GM20431 (cell line): ENCODE results near the gene C1QTNF1.
"Not testable (repeated sequence)": the region's sequence is repeated elsewhere in the genome, so short reads cannot be mapped to it uniquely, and the experiment has no call there.

ENCODE experiments used
- in situ Hi-C: fragments of 300-500 bp; cut with MseI, MboI; formaldehyde crosslinking; loops from one replicate; pipeline ENCODE4 v1.15.0; 2020; ENCODE audit warnings: low sequenced_read_pairs; ENCODE audit not compliant: unreplicated experiment

The C1QTNF1 gene

DNA sequence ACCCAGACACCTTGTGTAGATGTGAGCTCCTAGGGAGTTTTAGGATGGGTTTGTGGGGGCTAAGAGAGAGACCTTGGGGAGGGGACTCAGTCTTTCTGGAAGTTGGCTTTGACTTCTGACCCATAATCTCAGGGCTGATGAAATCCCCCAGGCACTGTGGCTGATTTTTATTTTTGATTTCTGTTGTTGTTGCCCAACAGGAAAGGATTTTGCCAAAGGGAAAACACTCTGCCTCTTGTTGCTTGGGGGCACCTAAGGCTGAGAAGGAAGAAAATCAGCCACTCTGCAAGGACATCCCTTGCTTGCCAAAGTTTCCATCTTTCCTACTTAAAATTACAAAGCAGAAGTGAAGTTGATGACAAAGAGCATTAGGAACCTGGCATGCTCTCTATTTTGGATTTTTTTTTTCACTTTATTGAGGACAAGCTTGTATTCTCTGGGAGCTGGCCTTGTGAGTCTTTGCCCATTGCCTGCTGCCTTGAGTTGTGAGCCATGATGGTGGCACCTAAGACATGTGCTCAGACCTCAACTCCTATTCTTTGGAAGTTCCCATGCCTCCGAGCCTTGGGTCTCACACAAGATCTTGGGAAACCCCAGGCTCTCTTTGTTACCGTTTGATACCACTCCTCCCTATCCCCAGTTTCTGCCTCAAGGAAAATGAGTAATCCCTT, 3.2 kb upstream of the C1QTNF1 start:
- in situ Hi-C loops = no loop called here

DNA sequence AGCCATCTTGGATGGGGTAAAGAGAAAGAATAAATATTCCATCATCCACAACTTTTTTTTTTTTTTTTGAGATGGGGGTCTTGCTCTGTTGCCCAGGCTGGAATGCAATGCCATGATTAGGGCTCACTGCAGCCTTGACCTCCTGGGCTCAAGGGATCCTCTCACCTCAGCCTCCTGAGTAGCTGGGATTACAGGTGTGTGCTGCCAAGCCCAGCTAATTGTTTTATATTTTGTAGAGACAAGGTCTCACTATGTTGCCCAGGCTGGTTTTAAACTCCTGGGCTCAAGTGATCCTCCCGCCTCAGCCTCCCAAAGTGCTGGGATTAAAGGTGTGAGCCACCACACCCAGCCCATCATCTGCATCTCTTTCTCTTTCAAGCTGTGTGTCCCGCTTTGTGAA, 2.0 kb upstream of the C1QTNF1 start:
- in situ Hi-C loops = not testable (repeated sequence)

DNA sequence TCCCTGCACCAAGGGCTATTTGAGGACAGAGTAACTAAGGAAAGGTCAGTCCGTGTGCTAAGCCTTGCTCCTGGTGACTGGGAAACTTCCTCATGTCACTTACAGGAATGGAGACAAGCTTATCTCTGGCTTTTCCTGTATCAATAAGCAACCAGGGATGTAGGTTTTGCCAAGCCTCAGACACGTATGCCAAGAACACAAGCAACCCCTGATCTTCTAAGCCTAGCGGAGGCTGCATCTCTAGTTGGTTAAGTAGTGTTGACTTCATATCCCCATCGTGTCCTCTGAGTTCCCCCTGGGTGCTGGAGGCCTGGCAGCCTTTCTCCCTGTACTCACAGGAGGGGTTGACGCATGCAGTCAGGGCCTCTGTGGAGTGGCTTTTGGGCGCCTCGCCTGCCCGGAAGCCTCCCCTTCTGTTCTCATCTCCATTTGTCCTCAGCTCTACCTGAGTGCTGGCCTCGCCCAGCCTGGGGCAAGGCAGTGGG, 1.4 kb upstream of the C1QTNF1 start:
- in situ Hi-C loops = no loop called here

DNA sequence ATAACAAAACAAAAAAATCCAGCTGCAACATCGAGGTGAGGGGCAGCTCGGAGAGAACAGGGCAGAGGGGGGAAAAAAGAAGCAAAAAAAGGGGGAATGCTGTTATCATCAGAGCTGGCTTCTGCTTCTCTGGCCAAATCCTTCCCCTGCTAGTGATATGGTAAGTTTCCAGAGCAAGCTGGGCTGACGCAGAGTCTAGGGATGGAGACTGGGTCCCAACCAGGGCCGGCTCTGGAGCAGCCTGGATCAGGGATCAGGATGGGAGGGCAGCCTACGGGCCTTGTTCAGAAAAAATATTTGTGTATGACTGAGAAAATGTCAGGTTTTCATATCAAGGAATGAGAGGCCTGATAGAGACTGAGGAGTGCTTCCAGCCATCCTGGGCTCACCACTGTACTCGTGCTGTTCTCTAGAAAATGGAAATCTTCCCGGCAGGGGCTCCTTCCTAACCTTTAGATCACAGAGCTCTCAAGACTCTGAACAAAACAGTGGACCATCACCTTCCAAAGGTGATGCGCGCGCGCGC, 726 bp upstream of the C1QTNF1 start:
- in situ Hi-C loops = no loop called here

DNA sequence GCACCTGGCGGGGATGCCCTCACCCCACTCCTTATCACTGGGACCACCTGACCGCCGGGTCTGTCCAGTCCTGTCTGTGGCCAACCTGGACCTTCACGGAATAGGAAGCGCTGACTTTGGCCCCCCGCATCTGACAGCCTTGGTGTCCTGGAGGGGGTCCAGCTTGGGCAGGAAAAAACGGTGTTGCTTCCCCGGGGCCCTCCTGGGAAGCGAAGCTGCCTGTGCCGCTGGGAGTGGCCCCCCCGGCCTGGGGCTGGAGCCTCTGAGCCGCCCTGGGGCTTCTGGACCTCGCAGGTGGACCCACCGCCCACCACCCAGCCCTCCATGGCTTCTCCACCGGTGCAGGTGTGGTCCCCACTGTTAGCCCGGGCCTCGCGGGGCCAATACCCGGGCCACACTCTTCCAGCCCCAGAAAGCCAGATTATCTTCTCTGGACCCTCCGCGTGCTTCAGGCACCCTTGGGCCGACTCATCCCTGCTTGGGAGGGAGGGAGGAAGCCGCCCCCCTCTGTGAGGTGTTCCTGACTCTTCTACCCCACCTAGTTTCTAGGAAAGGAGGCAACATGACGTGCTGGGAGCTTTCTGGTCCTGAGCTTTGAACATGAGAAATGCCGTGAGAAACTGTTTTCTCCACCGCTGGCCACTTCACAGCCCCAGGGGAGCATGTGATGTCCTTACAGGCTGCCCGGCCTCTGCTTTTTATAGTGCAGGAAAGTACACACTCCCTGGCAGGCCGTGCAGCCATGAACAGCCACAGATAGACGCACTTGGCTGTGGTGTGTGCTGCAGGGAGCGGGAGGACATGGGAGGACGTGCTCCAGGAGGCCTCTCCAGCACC, 1.1 kb downstream of the C1QTNF1 start:
- in situ Hi-C loops = no loop called here

DNA sequence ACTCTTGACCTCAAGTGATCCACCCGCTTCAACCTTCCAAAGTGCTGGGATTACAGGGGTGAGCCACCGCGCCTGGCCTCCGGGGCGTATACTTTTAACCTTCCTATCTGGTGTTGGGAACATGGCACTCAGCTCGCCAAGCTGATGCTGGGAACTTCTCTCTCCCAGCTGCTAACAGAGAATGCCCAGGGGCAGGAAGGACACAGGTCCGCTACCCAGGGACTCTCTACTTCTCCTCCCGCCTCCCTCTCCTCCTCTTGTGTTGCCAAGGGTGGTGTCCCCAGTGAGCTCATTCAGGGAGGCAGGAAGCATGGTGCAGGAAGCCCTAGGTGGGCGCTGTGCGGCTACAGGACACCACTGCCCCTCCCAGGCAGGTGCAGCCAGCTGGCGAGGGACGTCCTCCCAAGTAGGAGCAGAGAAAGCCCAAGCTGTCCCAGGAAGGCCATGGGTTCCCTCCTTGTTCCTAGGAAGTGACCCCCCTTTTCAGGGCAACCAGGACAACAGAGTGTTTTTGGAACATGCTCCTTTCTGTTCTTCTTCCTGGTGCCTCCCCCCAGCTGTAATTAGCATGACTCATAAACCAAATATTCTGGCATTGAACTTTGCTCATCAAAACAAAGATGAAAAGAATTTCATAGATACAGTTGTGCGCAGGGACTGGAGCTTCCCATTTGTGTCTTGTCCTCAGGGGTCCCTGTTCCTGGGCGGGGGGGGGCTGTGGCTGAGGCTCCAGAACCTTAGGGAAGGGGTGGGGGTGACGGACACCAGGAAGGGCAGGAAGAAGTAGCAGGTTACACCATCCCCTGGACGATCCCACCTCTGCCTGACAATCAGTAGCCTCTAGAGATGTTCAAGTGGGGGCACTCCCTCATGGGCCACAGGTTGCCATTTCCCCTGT, 2.7 kb downstream of the C1QTNF1 start:
- in situ Hi-C loops = no loop called here

DNA sequence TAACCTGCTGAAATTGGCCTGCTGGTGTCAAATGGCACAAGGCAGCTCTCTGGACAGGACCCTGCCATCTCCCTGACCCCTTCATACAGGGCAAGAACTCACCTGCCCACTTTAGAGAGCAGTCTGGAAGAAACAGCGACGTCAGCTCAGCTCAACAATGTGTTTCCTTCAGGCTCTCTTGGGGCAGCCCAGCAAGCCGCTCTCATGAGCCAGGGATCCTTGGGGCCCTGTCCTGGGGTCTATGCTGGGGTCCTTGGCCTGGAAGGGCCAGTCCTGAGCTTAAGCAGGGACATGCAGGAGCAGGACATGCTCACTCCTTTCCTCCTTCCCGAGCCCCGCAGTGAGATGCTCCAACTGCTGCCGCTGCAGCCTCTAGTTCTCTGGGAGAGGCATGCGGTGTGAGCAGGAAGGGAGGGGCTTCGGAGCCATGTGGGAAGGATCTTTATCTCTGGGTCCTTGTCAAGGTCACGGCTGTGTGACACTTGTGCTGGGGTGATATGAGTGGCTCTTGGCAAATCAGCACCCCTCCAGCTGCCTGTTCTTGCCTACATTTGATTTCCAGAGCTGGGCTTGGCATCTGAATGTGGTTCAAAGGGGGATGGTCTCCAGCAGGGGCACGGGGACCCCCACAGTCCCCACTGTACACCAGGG, 3.4 kb downstream of the C1QTNF1 start:
- in situ Hi-C loops = no loop called here

DNA sequence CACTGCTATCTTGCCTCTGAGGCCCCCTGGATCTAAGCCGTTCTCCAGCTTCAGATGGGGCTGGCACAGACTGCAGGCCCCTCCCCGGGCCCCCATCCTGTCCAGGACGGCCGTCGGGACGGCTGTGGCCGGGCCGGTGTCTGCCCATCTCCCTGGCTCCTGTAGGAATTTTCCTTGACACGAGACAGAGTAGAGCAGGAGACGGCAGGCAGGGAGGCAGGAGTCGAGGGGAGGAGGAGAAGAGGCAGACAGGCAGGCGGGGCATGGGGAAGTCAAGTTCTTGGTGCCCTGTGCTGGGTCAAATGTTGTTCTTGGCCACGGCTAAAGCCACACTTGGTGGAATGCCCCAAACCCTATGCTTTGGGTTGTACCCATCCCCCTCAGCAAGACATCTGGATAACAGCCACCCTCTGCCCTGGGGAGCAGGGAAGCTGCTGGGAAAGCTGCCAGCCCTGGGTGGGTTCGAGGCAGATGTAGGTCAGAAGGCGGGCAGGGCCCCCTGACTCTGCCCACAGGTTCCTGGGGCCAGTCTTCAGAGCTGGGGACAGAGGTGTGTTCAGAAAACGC, 4.0 kb downstream of the C1QTNF1 start:
- in situ Hi-C loops = no loop called here

DNA sequence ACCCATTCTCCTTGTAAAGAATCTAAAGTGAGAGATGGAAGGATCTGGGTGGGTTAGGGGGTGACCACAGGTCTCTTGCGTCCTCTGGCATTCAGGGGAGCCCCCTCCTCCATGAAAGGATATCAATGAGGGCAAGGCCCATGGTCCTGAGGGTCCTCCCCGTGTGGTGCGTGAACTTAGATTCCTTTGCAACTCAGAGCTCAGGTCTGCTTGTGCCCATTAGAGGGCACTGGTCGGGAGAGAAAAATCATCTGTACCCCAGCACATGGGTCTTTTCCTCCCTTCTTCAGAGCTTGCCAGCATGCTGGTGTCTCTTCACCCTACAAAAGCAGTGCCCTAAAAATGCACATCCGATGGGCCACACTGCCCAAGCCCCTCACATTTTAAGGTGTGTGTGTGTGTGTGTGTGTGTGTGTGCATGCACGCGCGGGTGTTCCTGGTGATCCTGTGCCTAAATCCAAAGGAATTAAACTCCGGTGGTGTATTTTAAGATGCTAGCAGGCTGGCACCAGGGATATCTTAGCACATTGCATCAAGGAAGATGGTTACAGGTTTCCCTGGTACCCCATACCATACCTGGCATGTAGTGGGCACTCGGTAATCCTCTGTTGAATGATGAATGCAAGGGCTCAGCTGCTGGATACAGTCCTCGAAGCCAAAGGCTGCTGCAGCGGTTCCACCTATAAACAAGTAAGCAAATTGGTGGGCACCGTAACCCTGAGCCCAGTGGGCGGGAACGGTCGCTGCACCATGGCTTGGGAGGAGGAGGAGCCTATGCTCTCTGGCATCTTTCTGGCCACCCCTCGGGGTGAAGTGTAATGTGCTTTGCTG, 4.7 kb downstream of the C1QTNF1 start:
- in situ Hi-C loops = no loop called here

DNA sequence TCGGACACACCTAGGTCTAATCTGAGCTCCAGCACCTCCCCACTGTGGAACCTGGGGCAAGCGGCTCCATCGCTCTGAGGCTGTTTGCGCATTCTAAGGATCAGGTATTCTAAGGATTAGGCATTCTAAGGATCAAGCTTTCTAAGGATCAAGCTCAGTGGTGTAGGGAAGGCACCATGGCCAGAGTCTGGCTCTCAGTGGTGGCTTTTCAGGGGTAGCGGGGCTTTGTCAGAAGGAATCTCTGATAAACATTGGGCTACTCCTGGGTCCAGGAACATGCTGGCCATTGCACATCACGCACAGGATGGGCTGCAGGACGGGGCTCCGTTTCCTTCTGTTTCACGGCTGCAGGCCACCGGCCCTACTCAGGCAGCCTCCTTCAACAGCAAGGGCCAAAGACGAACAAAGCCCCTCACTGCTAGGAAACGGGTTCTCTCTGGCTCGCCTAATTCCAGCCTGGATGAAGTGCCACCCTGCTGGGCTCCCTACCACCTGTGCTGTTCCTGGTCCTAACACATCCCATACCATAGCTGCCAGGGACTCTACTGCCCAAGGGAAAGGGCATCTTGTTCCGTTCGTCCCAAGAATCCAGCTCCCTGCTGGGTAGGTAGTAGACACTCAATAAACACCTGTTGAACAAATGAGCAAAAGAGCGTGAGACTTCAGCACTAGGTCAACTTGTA, 5.5 kb downstream of the C1QTNF1 start:
- in situ Hi-C loops = no loop called here

DNA sequence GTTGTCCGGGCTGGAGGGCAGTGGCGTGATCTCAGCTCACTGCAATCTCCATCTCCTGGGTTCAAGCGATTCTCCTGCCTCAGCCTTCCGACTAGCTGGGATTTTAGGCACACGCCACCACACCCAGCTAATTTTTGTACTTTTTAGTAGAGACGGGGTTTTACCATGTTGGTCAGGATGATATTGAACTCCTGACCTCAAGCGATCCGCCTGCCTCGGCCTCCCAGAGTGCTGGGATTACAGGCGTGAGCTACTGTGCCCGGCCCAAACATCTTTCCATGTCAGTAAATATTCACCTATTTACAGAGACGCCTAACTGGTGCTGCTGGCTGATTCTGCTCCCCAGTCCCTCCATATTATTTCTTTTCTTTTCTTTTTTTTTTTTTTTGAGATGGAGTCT, 6.7 kb downstream of the C1QTNF1 start:
- in situ Hi-C loops = not testable (repeated sequence)

DNA sequence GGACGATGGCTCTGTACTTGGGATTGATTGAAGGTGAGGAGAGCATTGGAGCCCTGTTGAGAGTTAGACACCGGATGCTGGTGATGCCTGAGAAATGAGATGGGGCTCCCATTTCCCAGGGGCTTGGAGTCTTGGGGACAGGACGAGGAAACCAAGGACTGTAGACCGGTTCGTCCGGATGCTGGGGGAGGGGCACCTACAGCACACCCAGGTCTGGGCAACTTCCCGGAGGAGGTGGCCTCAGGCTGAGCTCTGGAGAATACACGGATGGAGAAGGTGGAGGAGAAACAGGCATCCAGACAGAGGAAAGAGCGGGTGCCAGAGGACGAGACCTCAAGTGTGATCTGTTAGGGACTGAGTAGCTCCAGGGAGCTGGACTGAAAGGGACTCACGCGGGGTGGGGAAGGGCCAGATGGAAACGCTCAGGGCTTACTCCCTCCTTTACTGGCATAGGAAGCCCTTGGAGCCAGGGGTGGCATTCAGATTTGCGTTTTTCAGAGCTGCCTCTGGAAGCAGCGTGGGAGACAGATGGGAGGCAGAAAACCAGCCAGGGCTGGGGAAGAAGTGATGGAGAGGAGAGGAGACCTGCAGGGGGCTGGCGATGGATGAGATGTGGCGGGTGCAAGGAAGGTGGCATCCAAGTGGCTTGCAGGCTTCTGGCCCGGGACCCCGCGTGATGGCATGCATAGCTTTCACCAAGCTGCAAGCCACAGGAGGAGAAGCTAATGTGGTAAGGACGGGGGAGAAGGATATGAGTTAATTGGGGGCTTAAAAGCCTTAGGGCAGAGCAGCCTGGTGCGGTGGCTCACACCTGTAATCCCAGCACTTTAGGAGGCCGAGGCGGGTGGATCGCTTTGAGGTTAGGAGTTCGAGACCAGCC, 8.3 kb downstream of the C1QTNF1 start:
- in situ Hi-C loops = no loop called here

DNA sequence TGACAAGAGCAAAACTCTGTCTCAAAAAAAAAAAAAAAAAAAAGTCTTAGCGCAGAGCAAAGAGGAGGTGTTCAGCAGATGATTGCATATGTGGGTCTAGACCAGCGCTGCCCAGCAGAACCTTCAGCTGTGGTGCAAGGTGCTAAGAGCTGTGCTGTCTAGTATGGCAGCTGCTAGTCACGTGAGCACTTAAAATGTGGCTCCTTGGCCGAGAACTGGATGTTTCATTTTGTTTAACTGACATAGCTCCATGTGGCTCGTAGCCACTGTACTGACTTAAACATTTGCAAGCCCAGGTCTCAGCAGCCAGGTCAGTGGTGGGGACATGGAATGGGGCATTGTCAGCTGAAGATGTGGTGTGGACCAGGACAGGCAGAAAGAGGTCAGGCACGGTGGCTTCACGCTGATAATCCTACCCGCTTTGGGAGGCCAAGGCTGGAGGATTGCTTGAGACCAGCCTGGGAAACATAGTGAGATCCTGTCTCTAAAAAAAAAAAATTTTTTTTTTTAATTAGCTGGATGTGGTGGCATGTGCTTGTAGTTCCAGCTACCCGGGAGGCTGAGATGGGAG, 9.2 kb downstream of the C1QTNF1 start:
- in situ Hi-C loops = no loop called here

DNA sequence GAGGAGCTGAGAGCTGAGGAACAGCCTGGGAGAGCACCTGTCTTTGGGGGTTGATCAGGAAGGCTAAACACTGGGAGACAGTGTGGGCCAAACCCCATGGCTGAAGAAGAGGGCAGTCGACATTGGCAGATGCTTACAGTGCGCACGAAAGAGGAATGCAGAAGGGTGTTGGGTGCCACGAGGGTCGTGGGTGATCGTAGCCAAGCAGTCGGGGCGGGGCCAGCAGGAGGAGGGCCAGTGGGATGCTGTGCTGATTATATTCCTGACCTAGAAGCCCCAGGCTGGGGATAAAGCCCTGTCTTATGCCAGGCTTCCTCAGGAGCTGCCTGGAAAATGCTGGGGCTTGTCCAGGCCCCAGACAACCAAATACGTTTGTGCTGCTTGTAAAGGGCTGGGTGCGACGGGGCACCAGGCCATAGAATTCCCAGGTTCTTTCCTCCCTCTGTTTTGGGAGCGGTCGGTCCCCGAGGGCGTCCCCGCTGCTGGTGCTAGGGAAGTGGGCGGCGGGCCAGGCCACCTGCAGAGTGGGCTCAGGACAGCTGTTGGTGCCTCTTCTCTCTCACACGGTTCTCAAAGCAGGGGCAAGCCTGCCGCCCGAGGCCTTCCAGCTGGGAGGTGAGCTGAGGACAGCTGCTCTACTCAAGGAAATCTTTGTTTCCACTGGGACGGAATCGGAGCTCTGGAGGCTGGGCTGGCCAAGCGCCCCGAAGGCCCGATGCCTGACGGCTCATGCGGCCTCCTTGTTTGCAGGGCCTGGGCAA, 10.0 kb downstream of the C1QTNF1 start:
- in situ Hi-C loops = no loop called here

DNA sequence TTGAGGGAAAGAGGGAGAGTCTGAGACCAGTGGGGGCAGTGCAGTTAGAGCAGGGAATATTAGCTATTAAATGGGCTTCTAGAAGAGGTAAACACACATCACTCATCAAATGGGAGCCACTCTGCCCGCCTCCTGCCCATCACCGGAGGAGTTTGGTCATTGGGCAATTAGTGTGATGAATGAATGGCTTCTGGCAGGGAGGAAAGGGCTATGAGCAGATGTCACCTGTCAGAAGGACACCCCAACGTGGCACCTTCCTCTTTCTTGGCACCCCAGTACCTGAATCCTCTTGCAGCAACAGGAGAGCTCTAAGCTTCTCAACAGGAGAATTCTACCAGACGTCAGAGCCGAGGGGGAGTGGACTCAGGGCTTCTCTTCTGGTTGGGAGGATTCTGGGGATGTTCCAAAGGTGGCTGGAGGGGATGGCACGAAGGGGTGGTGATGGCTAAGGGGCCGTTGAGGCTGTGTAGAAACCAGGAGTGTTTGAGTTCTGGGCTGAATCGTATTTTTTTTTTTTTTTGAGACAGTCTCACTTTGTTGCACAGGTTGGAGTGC, 11.0 kb downstream of the C1QTNF1 start:
- in situ Hi-C loops = no loop called here

DNA sequence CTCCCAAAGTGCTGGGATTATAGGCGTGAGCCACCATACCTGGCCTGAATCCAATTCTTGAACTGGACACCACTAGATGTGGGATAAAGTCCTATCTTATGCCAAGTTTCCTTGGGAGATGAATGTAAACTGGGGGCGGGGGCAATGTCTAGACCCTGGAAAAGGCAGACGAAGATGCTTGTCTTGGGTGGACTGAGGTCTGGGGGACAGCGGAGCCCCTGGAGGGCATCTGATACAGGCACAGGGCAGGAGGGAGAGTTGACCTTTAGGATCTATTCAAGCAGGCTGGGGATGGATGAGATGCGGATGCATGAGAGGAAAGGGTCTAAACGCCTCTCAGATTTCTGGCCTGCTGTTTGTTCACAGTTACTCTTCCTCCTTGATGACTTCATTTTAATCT, 11.7 kb downstream of the C1QTNF1 start:
- in situ Hi-C loops = no loop called here
